ENCODE measurements around the gene CORIN.
A peak's percentile ranks its signal among the peaks of the same experiment; 100 is the strongest.

CORIN gene

GRCh38 chr4:47836641-47837093, 1.2 kb downstream of the CORIN start:
- DNase-seq (ENCODE audit: low read depth, low spot score), result peak; percentile 90

GRCh38 chr4:47835494-47835893, 2.4 kb downstream of the CORIN start:
- DNase-seq (ENCODE audit: low read depth, low spot score), result peak; percentile 19

GRCh38 chr4:47831026-47831679, 6.7 kb downstream of the CORIN start:
- DNase-seq (ENCODE audit: low read depth, low spot score), result no peak

- DNase-seq (ENCODE audit: low read depth, low spot score), result peak; percentile 10
These were observed 7.4 kb downstream of the CORIN start for GRCh38 chr4:47830265-47831025.

GRCh38 chr4:47829438-47829837, 8.4 kb downstream of the CORIN start:
- DNase-seq (ENCODE audit: low read depth, low spot score), result no peak

GRCh38 chr4:47827343-47828047, 10.4 kb downstream of the CORIN start:
- DNase-seq (ENCODE audit: low read depth, low spot score), result no peak

- no peak for DNase-seq (ENCODE audit: low read depth, low spot score)
These were observed 13.0 kb downstream of the CORIN start for GRCh38 chr4:47824840-47825239.

- DNase-seq (ENCODE audit: low read depth, low spot score), result no peak
These were observed 18.7 kb downstream of the CORIN start for GRCh38 chr4:47819178-47819577.

GRCh38 chr4:47817275-47817674, 20.6 kb downstream of the CORIN start:
- no peak for DNase-seq (ENCODE audit: low read depth, low spot score)

GRCh38 chr4:47816748-47817147, 21.1 kb downstream of the CORIN start:
- no peak for DNase-seq (ENCODE audit: low read depth, low spot score)

- no peak for DNase-seq (ENCODE audit: low read depth, low spot score)
These were observed 23.1 kb downstream of the CORIN start for GRCh38 chr4:47814618-47815295.

- no peak for DNase-seq (ENCODE audit: low read depth, low spot score)
These were observed 28.1 kb downstream of the CORIN start for GRCh38 chr4:47809654-47810203.

- DNase-seq (ENCODE audit: low read depth, low spot score), result no peak
These were observed 33.3 kb downstream of the CORIN start for GRCh38 chr4:47804598-47804997.

- no peak for DNase-seq (ENCODE audit: low read depth, low spot score)
These were observed 36.3 kb downstream of the CORIN start for GRCh38 chr4:47801481-47802002.

- DNase-seq (ENCODE audit: low read depth, low spot score), result no peak
These were observed 39.7 kb downstream of the CORIN start for GRCh38 chr4:47798165-47798564.

- no peak for DNase-seq (ENCODE audit: low read depth, low spot score)
These were observed 45.9 kb downstream of the CORIN start for GRCh38 chr4:47791965-47792364.

GRCh38 chr4:47790105-47790504, 47.8 kb downstream of the CORIN start:
- no peak for DNase-seq (ENCODE audit: low read depth, low spot score)

GRCh38 chr4:47788126-47788525, 49.7 kb downstream of the CORIN start:
- DNase-seq (ENCODE audit: low read depth, low spot score), result no peak

- DNase-seq (ENCODE audit: low read depth, low spot score), result no peak
These were observed 50.9 kb downstream of the CORIN start for GRCh38 chr4:47786958-47787370.

- DNase-seq (ENCODE audit: low read depth, low spot score), result no peak
These were observed 52.7 kb downstream of the CORIN start for GRCh38 chr4:47785153-47785552.

GRCh38 chr4:47784222-47784621, 53.6 kb downstream of the CORIN start:
- DNase-seq (ENCODE audit: low read depth, low spot score), result no peak
